DMS 273 (cell line): ENCODE data around the gene TMEM269.

ENCODE experiments used
- DNase-seq: peaks from one replicate; lab custom pipeline; 2025; ENCODE audit not compliant: unreplicated experiment; lab: John Stamatoyannopoulos, UW

Gene TMEM269

DNA sequence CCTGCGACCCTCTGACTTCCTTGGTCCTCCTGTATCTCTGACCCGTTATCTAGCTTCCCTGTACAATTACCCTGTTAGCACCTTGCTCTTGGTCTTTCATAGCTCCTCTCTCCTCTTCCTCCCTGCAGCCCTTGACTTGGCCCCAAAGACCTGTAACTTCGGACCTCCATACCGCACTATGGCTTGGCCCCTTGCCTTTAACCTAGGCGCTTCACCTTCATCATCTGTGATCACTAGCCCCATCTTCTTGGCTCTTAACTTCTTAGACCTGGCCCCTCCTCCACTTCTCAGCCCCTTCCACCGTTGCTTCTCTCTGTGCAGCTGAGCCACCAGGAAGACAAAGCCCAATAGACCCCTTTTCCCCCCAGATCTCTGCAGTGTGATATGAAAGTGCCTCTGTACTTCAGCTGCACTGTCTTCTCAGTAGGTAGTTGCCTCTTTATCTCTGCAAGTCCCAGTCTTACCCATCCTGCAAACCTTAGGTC, 62.4 kb downstream of the TMEM269 start:
- no peak for DNase-seq

- no peak for DNase-seq
These were observed 63.1 kb downstream of the TMEM269 start for GRCh38 chr1:42847721-42848460.

GRCh38 chr1:42848823-42849537, 64.2 kb downstream of the TMEM269 start:
- no peak for DNase-seq

DNA sequence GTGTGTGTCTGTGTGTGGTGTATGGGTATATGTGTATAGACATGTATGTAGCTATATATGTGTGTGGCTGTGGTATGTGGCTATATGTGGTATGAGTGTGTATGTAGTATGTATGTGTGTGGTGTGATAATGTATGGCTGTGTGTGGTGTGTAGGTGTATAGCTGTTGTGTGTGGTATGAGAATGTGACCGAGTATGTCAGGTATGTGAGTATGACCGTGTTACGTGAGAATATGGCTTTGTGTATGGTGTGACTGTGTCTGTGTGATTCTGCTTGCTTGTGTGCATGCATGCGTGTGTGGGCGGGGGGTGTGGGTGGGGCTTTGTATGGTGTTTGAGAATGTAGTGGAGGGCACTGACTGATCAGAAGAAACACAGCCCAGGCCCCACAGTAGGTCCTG, 65.2 kb downstream of the TMEM269 start:
- no peak for DNase-seq
